Skeletal muscle satellite cell (primary cell): ENCODE measurements around the gene GPNMB.
"Not testable (repeated sequence)": the region's sequence is repeated elsewhere in the genome, so short reads cannot be mapped to it uniquely, and the experiment has no call there.

Source experiments
- H3K27me3 ChIP-seq: 2 replicates; pipeline ENCODE4 v1.7.0; 2013; ENCODE audit warnings: low read length; ENCODE audit not compliant: control insufficient read depth, insufficient read depth
- H3K36me3 ChIP-seq: 2 replicates; pipeline ENCODE4 v1.7.0; 2013; ENCODE audit warnings: mild to moderate bottlenecking, control low read depth, low read length; ENCODE audit not compliant: insufficient read depth
- H3K4me1 ChIP-seq: 2 replicates; pipeline ENCODE4 v1.7.0; 2013; ENCODE audit warnings: low read length; ENCODE audit not compliant: control insufficient read depth, insufficient read depth
- H3K4me2 ChIP-seq: 2 replicates; pipeline ENCODE4 v1.7.0; 2013; ENCODE audit warnings: mild to moderate bottlenecking, low read length
- H3K4me3 ChIP-seq: 2 replicates; pipeline ENCODE4 v1.7.0; 2013; ENCODE audit warnings: low read length
- H3K9ac ChIP-seq: 2 replicates; pipeline ENCODE4 v1.7.0; 2013; ENCODE audit warnings: mild to moderate bottlenecking, low read depth, low read length, moderate library complexity
- H3K9me3 ChIP-seq: replicated peaks from 2 replicates; pipeline ENCODE4 v1.7.0; 2013; ENCODE audit warnings: mild to moderate bottlenecking, control low read depth, low read length

GPNMB gene

GRCh38 chr7:23293500-23294073 is 47.0 kb downstream of the GPNMB start:
- Histone ChIP-seq H3K9ac (no peak overlapping the region), H3K4me2 (no peak overlapping the region), H3K4me1 (peaks cover 8% of the 10 kb centered on the region), H3K27me3 (no peaks in the 10 kb centered on the region), H3K36me3 (no peaks in the 10 kb centered on the region), H3K9me3 (no peaks in the 10 kb centered on the region), H3K4me3 (no peak overlapping the region)

GRCh38 chr7:23294549-23295400 is 48.2 kb downstream of the GPNMB start:
- Histone ChIP-seq H3K9ac (no peak overlapping the region), H3K36me3 (no peaks in the 10 kb centered on the region), H3K4me3 (no peak overlapping the region), H3K4me2 (no peak overlapping the region), H3K4me1 (peaks cover 13% of the 10 kb centered on the region), H3K9me3 (no peaks in the 10 kb centered on the region), H3K27me3 (no peaks in the 10 kb centered on the region)

GRCh38 chr7:23295401-23295697 is 48.8 kb downstream of the GPNMB start:
- no peak overlapping the region for H3K4me2 ChIP-seq
- H3K9ac ChIP-seq: no peak overlapping the region
- no peaks in the 10 kb centered on the region for H3K36me3 ChIP-seq
- H3K9me3 ChIP-seq: no peaks in the 10 kb centered on the region
- H3K4me3 ChIP-seq: no peak overlapping the region
- H3K4me1 ChIP-seq: peaks cover 13% of the 10 kb centered on the region
- no peaks in the 10 kb centered on the region for H3K27me3 ChIP-seq

- Histone ChIP-seq H3K9ac (peak overlapping the region; percentile 93), H3K4me3 (peak overlapping the region; percentile 96), H3K4me2 (peak overlapping the region; percentile 84), H3K36me3 (peaks cover 8% of the 10 kb centered on the region), H3K27me3 (no peaks in the 10 kb centered on the region), H3K9me3 (no peaks in the 10 kb centered on the region), H3K4me1 (peaks cover 19% of the 10 kb centered on the region)
These were observed 51.7 kb downstream of the GPNMB start for GRCh38 chr7:23298141-23298881.

- H3K36me3 ChIP-seq: peaks cover 9% of the 10 kb centered on the region
These were observed 52.6 kb downstream of the GPNMB start, which contains the start of gene MALSU1 for GRCh38 chr7:23298885-23299769. MALSU1 (plus strand) TSS chr7:23299339; CDS start chr7:23299353, 14 bp downstream.

GRCh38 chr7:23299770-23300300 is 53.3 kb downstream of the GPNMB start:
- Histone ChIP-seq H3K4me1 (peaks cover 19% of the 10 kb centered on the region), H3K9me3 (no peaks in the 10 kb centered on the region), H3K27me3 (no peaks in the 10 kb centered on the region), H3K9ac (peak overlapping the region; percentile 93), H3K36me3 (peaks cover 9% of the 10 kb centered on the region), H3K4me3 (peak overlapping the region; percentile 96), H3K4me2 (peak overlapping the region; percentile 84)

More at GRCh38 chr7:23298885-23299769, 52.6 kb downstream of the GPNMB start, which contains the start of gene MALSU1:
- Histone ChIP-seq H3K9me3 (no peaks in the 10 kb centered on the region), H3K27me3 (no peaks in the 10 kb centered on the region), H3K4me2 (peak within 1 kb of the TSS; percentile 84), H3K4me3 (peak within 1 kb of the TSS; percentile 96), H3K4me1 (peaks cover 19% of the 10 kb centered on the region), H3K9ac (peak within 1 kb of the TSS; percentile 93)

- Histone ChIP-seq H3K27me3 (no peaks in the 10 kb centered on the region), H3K36me3 (peaks cover 55% of the 10 kb centered on the region), H3K4me1 (no peaks in the 10 kb centered on the region), H3K9me3 (no peaks in the 10 kb centered on the region), H3K4me2 (no peak overlapping the region), H3K9ac (no peak overlapping the region), H3K4me3 (no peak overlapping the region)
These were observed 60.5 kb downstream of the GPNMB start for GRCh38 chr7:23306936-23307521.

GRCh38 chr7:23308754-23309153 is 62.2 kb downstream of the GPNMB start:
- Histone ChIP-seq H3K36me3 (peaks cover 64% of the 10 kb centered on the region), H3K27me3 (no peaks in the 10 kb centered on the region), H3K4me2 (no peak overlapping the region), H3K4me3 (no peak overlapping the region), H3K9me3 (no peaks in the 10 kb centered on the region), H3K4me1 (no peaks in the 10 kb centered on the region), H3K9ac (no peak overlapping the region)

- H3K4me3 ChIP-seq, H3K27me3 ChIP-seq, H3K9me3 ChIP-seq, H3K9ac ChIP-seq, H3K4me2 ChIP-seq: not testable (repeated sequence)
- Histone ChIP-seq H3K36me3 (peaks cover 68% of the 10 kb centered on the region), H3K4me1 (peaks cover 18% of the 10 kb centered on the region)
These were observed 65.6 kb downstream of the GPNMB start for GRCh38 chr7:23312141-23312540.

GRCh38 chr7:23315366-23315765 is 68.8 kb downstream of the GPNMB start:
- Histone ChIP-seq H3K27me3 (no peaks in the 10 kb centered on the region), H3K36me3 (peaks cover 60% of the 10 kb centered on the region), H3K4me1 (peaks cover 18% of the 10 kb centered on the region), H3K4me3 (no peak overlapping the region), H3K9ac (no peak overlapping the region), H3K9me3 (no peaks in the 10 kb centered on the region), H3K4me2 (no peak overlapping the region)
